ENCODE data around the gene PTH. TPM values are rescaled to one million over a fixed set of nuclear protein-coding genes. Genes with fewer than 3 reads are reported as not detected.
A peak's percentile ranks its signal among the peaks of the same experiment; 100 is the strongest.

Gene PTH
- total RNA-seq, 1 experiment from 2014 or later, result not detected

GRCh38 chr11:13462901-13463778 lies 32.7 kb downstream of the PTH start, which contains the start of gene BTBD10:
BTBD10 (minus strand) TSS chr11:13463222; CDS start chr11:13445124, 18,098 bp downstream.
- no peak for TF ChIP-seq CTCF (conservative IDR thresholded peaks at IDR 0.05)
- Mint-ChIP-seq H3K27ac (peak within 1 kb of the TSS; percentile 92 to 100 (median 98)), H3K27me3 (ENCODE audit: low read depth) (no peaks in the 10 kb centered on the region; the same call in 1 of the 2 replicates), H3K36me3 (ENCODE audit: insufficient read depth in 1 of 3, low read depth in 3 of 3) (no peaks in the 10 kb centered on the region), H3K4me3 (peak within 1 kb of the TSS; percentile 98), H3K9me3 (no peaks in the 10 kb centered on the region), H3K4me1 (peaks cover 20 to 23% of the 10 kb centered on the region in 2 experiments)
- H3K79me1 ChIP-seq (ENCODE audit: insufficient read depth, low read depth, low read length, poor library complexity, severe bottlenecking), result no peaks in the 10 kb centered on the region
- no peaks in the 10 kb centered on the region; the same call in 1 of the 2 replicates for H3K4me1 ChIP-seq (ENCODE audit: insufficient read depth, low read length)
- H4K20me1 ChIP-seq (ENCODE audit: control insufficient read depth, insufficient read depth, insufficient read length), result no peaks in the 10 kb centered on the region
- no peak within 1 kb of the TSS for H2BK5ac ChIP-seq (ENCODE audit: insufficient read length, low read length)
- no peak within 1 kb of the TSS for H4K8ac ChIP-seq (replicated peaks; ENCODE audit: insufficient read length, low read depth, low read length)
- H3K23me2 ChIP-seq (ENCODE audit: insufficient read length, low read depth, low read length, poor library complexity, severe bottlenecking), result peaks cover 7% of the 10 kb centered on the region
- H3K27ac ChIP-seq (ENCODE audit: insufficient read length, low read depth, low read length), result no peak within 1 kb of the TSS
- no peaks in the 10 kb centered on the region; the same call in 1 of the 2 replicates for H3K79me2 ChIP-seq (ENCODE audit: insufficient read depth, low read length)
- H3K56ac ChIP-seq (ENCODE audit: insufficient read length, low read depth, low read length), result no peak within 1 kb of the TSS
- H3K4me2 ChIP-seq (ENCODE audit: insufficient read depth, insufficient read length, low read length), result peak within 1 kb of the TSS; percentile 63
- WGBS (ENCODE audit: extremely low coverage, insufficient read length, low lambda C conversion rate), result no CpG with 5 or more reads among the region's 71 CpGs
- H2BK15ac ChIP-seq (ENCODE audit: low read depth, low read length), result no peak within 1 kb of the TSS
- no peak within 1 kb of the TSS for H2BK120ac ChIP-seq (ENCODE audit: low read depth, low read length, poor library complexity, severe bottlenecking)
- H3K9me3 ChIP-seq (ENCODE audit: control insufficient read depth, low read depth, low read length), result no peaks in the 10 kb centered on the region
- no peak within 1 kb of the TSS for H3K4ac ChIP-seq (ENCODE audit: low read depth, low read length)
- H3K27me3 ChIP-seq (ENCODE audit: insufficient read depth, low read length), result no peaks in the 10 kb centered on the region
- no peak within 1 kb of the TSS for H2BK20ac ChIP-seq (ENCODE audit: low read depth, low read length, poor library complexity, severe bottlenecking)
- H3K9ac ChIP-seq (ENCODE audit: extremely low read depth, insufficient read length, low read length), result peak within 1 kb of the TSS; percentile 85
- peak within 1 kb of the TSS; percentile 52; the same call in 1 of the 2 replicates for H3K14ac ChIP-seq (ENCODE audit: insufficient read depth, low read length)
- H2AFZ ChIP-seq (ENCODE audit: low read length), result peak within 1 kb of the TSS; percentile 53
- no peak within 1 kb of the TSS for H2BK12ac ChIP-seq (ENCODE audit: insufficient read length, low read depth, low read length)
- peak within 1 kb of the TSS; percentile 39 for H3K18ac ChIP-seq (ENCODE audit: insufficient read length, low read depth, low read length)
- no peak within 1 kb of the TSS for H4K91ac ChIP-seq (ENCODE audit: insufficient read length, low read depth, low read length)
- no peak within 1 kb of the TSS for H4K5ac ChIP-seq (ENCODE audit: insufficient read length, low read depth, low read length)
- no peak within 1 kb of the TSS for H3T11ph ChIP-seq (ENCODE audit: low read length)
- DNase-seq, result peak; percentile 92
- H3K23ac ChIP-seq (ENCODE audit: insufficient read length, low read depth, low read length), result no peak within 1 kb of the TSS
- H2AK5ac ChIP-seq (ENCODE audit: insufficient read length, low read length), result no peak within 1 kb of the TSS
